ENCODE data around the gene TGFBR1.

DNA sequence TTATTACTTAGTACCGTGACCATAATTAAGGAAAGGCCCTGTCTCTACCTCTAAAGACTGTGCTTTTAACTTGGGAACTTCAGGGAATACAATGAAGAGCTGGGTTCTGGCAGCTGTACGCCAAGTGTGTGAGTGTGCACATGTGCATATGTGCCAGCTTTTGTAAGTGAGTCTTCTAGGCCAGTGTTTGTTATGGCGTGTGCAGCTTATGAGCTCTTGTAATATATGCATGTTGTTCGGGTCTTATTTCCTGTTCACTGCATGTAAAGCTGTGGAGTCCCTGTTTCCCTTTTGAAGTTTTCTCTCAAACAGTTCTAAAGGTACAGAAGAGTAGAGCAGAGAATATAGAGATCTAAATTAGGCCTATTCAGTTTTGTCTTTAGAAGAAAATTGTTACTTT is 30.5 kb downstream of the TGFBR1 start:
- TF ChIP-seq, protein P1, sequence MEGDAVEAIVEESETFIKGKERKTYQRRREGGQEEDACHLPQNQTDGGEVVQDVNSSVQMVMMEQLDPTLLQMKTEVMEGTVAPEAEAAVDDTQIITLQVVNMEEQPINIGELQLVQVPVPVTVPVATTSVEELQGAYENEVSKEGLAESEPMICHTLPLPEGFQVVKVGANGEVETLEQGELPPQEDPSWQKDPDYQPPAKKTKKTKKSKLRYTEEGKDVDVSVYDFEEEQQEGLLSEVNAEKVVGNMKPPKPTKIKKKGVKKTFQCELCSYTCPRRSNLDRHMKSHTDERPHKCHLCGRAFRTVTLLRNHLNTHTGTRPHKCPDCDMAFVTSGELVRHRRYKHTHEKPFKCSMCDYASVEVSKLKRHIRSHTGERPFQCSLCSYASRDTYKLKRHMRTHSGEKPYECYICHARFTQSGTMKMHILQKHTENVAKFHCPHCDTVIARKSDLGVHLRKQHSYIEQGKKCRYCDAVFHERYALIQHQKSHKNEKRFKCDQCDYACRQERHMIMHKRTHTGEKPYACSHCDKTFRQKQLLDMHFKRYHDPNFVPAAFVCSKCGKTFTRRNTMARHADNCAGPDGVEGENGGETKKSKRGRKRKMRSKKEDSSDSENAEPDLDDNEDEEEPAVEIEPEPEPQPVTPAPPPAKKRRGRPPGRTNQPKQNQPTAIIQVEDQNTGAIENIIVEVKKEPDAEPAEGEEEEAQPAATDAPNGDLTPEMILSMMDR (IDR thresholded peaks at IDR 0.05; ENCODE audit: poor library complexity), result no peak
- TF ChIP-seq EZH2 (IDR thresholded peaks at IDR 0.05; ENCODE audit: borderline replicate concordance) (no peak), EZH2phosphoT487 (IDR thresholded peaks at IDR 0.05; ENCODE audit: low read depth, severe bottlenecking, unreplicated experiment) (no peak)
